HepG2 (cell line): ENCODE measurements around the gene RPS19. TPM values are rescaled to one million over a fixed set of nuclear protein-coding genes. Genes with fewer than 3 reads are reported as not detected.

ENCODE experiments used
- AGO1 ChIP-seq: fragments of 200-400 bp; formaldehyde crosslinking; IDR thresholded peaks from 2 replicates; pipeline ENCODE4 v1.6.1; 2017; ENCODE audit warnings: mild to moderate bottlenecking, low read depth, low read length, moderate library complexity; ENCODE audit not compliant: poor library complexity, severe bottlenecking
- BORCS8-MEF2B ChIP-seq: sonication (generic); formaldehyde crosslinking; IDR thresholded peaks from 2 replicates; pipeline ENCODE4 v1.8.0; 2022; ENCODE audit warnings: mild to moderate bottlenecking, missing genetic modification reagents
- CBFB ChIP-seq: sonication (generic); formaldehyde crosslinking; IDR thresholded peaks from 2 replicates; pipeline ENCODE4 v1.4.0; 2020; ENCODE audit warnings: missing genetic modification reagents
- CREB1 ChIP-seq, 2 experiments: fragments of 450-650 bp in 1 of 2; IDR thresholded peaks; 2 replicates each; pipeline ENCODE4 v1.6.1; 2016 to 2017; ENCODE audit warnings: control low read depth in 1 of 2, mild to moderate bottlenecking in 1 of 2, missing compliant biosample characterization in 1 of 2, missing genetic modification characterization in 1 of 2
- JUN ChIP-seq: sonication (generic); formaldehyde crosslinking; IDR thresholded peaks from 2 replicates; pipeline ENCODE4 v1.4.0; 2020; ENCODE audit warnings: mild to moderate bottlenecking, missing genetic modification reagents
- KDM3A ChIP-seq: IDR thresholded peaks from 2 replicates; pipeline ENCODE4 v1.6.1; 2018; ENCODE audit warnings: low read depth, missing compliant biosample characterization
- MIER3 ChIP-seq: IDR thresholded peaks from 2 replicates; pipeline ENCODE4 v1.6.1; 2016; ENCODE audit warnings: missing compliant biosample characterization, borderline replicate concordance
- NBN ChIP-seq: fragments of 450-650 bp; conservative IDR thresholded peaks from 2 replicates; pipeline ENCODE4 v1.6.1; 2017
- RARG ChIP-seq: sonication (generic); formaldehyde crosslinking; IDR thresholded peaks from 2 replicates; pipeline ENCODE4 v1.4.0; 2020; ENCODE audit warnings: low read depth, mild to moderate bottlenecking, missing genetic modification reagents
- RFXAP ChIP-seq: sonication (generic); formaldehyde crosslinking; IDR thresholded peaks from 2 replicates; pipeline ENCODE4 v1.4.0; 2020; ENCODE audit warnings: missing genetic modification reagents, borderline replicate concordance
- SMAD9 ChIP-seq: sonication (generic); formaldehyde crosslinking; IDR thresholded peaks from 2 replicates; pipeline ENCODE4 v1.5.1; 2020; ENCODE audit warnings: mild to moderate bottlenecking, missing genetic modification reagents
- SOX5 ChIP-seq: IDR thresholded peaks from 2 replicates; pipeline ENCODE4 v1.6.1; 2016; ENCODE audit warnings: borderline replicate concordance
- ZKSCAN8 ChIP-seq: IDR thresholded peaks from 2 replicates; pipeline ENCODE4 v1.6.1; 2016; ENCODE audit warnings: borderline replicate concordance, missing genetic modification reagents, missing compliant biosample characterization
- ZNF343 ChIP-seq: sonication (generic); formaldehyde crosslinking; IDR thresholded peaks from 2 replicates; pipeline ENCODE4 v1.4.0; 2020; ENCODE audit warnings: mild to moderate bottlenecking, missing genetic modification reagents
- ZNF430 ChIP-seq: sonication (generic); formaldehyde crosslinking; IDR thresholded peaks from 2 replicates; pipeline ENCODE4 v1.9.0; 2021; ENCODE audit warnings: mild to moderate bottlenecking, missing genetic modification reagents
- ZNF44 ChIP-seq: sonication (generic); formaldehyde crosslinking; IDR thresholded peaks from 2 replicates; pipeline ENCODE4 v1.5.1; 2020; ENCODE audit warnings: mild to moderate bottlenecking, missing genetic modification reagents
- ZNF547 ChIP-seq: sonication (generic); formaldehyde crosslinking; IDR thresholded peaks from 2 replicates; pipeline ENCODE4 v1.5.1; 2020; ENCODE audit warnings: mild to moderate bottlenecking, missing genetic modification reagents
- ZNF598 ChIP-seq: sonication (generic); formaldehyde crosslinking; IDR thresholded peaks from 2 replicates; pipeline ENCODE4 v1.5.1; 2020; ENCODE audit warnings: mild to moderate bottlenecking, missing genetic modification reagents, borderline replicate concordance
- ZNF614 ChIP-seq: IDR thresholded peaks from 2 replicates; pipeline ENCODE4 v1.6.1; 2018; ENCODE audit warnings: missing biosample characterization, missing genetic modification reagents, inconsistent platforms, borderline replicate concordance
- ZSCAN9 ChIP-seq: IDR thresholded peaks from 2 replicates; pipeline ENCODE4 v1.6.1; 2016; ENCODE audit warnings: borderline replicate concordance
- polyA plus RNA-seq, 8 experiments: library from polyadenylated mRNA; depleted of rRNA in 3 of 8; stranded (reverse) in 7 of 8; unstranded in 1 of 8; fragments of >200 nt; fragmentation: Illumina TruSeq in 4 of 8; extraction: Trizol in 4 of 8; gene quantifications; 2 replicates each; pipeline versions ENCODE4 v1.2.1 to v1.2.3, GENCODE V29; 2011 to 2016; ENCODE audit warnings: low read depth in 4 of 8, missing spikeins in 1 of 8, mixed read lengths in 1 of 8; ENCODE audit not compliant: insufficient read depth in 1 of 8
- total RNA-seq, 5 experiments: library from RNA; depleted of rRNA; stranded (reverse); fragments of >200 nt; fragmentation: Illumina TruSeq; extraction: Trizol; gene quantifications; 2 replicates each; pipeline ENCODE4 v1.2.3, GENCODE V29; 2016; ENCODE audit warnings: low read depth in 1 of 5
- TF ChIP-seq, protein P1 (sequence below): sonication (generic); formaldehyde crosslinking; IDR thresholded peaks from 2 replicates; pipeline ENCODE4 v1.4.0; 2020; ENCODE audit warnings: missing genetic modification reagents
- TF ChIP-seq, protein P2 (sequence below): sonication (generic); formaldehyde crosslinking; IDR thresholded peaks from 2 replicates; pipeline ENCODE4 v1.8.0; 2022; ENCODE audit warnings: mild to moderate bottlenecking, missing genetic modification reagents, borderline replicate concordance
- TF ChIP-seq, protein P3 (sequence below): sonication (generic); formaldehyde crosslinking; IDR thresholded peaks from 2 replicates; pipeline ENCODE4 v1.4.0; 2020; ENCODE audit warnings: missing genetic modification reagents, borderline replicate concordance

Gene RPS19
- total and polyA plus RNA-seq, 2 of the 13 experiments (the other 11 are each of a cell fraction or from before 2014, with no cell fraction given): 1,983 to 4,758 TPM

DNA sequence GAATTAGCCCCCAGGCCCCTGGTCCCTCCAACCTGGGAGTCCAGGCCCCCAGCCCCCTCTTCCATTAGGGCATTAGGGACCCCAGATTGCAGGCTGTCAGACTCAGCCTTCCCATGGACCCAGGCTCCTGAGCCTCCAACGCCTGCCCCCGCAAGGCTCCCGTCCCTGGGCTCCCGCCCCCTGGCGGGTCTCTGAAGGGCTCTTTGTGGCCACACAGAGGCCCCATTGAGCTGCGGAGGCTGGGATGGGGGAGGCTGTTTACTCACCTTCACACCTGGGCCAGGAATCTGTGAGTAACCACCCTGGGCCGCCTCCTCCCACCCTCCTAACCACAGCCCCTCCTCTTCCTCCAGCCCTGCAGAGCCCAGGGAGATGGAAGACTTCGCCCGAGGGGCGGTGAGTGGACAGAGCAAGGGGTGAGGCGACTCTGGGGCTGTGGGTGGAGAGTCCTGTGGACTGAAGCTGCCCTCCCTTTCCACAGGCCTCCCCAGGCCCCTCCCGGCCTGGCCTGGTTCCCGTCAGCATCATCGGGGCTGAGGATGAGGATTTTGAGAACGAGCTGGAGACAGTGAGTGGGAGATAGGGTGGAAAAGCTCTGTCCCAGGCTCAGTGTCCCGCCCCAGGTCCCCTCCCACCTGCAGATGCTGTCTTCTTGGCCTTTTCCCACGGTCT is 27.8 kb downstream of the RPS19 start (continued):
- TF ChIP-seq, protein P1, sequence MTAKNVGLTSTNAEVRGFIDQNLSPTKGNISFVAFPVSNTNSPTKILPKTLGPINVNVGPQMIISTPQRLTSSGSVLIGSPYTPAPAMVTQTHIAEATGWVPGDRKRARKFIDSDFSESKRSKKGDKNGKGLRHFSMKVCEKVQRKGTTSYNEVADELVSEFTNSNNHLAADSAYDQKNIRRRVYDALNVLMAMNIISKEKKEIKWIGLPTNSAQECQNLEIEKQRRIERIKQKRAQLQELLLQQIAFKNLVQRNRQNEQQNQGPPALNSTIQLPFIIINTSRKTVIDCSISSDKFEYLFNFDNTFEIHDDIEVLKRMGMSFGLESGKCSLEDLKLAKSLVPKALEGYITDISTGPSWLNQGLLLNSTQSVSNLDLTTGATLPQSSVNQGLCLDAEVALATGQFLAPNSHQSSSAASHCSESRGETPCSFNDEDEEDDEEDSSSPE (CRISPR knock-in tag): 0 out of 2 replicates have a peak, but pooled peaks have one; percentile 37
- TF ChIP-seq JUN (CRISPR knock-in tag): peak; percentile 76
- peak; percentile 75; the same call in 1 of the 2 replicates for TF ChIP-seq ZNF343 (CRISPR knock-in tag)
- TF ChIP-seq MIER3 (CRISPR knock-in tag): peak; percentile 72; the same call in 1 of the 2 replicates
- TF ChIP-seq, protein P2, sequence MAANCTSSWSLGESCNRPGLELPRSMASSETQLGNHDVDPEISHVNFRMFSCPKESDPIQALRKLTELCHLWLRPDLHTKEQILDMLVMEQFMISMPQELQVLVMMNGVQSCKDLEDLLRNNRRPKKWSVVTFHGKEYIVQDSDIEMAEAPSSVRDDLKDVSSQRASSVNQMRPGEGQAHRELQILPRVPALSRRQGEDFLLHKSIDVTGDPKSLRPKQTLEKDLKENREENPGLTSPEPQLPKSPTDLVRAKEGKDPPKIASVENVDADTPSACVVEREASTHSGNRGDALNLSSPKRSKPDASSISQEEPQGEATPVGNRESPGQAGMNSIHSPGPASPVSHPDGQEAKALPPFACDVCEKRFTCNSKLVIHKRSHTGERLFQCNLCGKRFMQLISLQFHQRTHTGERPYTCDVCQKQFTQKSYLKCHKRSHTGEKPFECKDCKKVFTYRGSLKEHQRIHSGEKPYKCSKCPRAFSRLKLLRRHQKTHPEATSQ (CRISPR knock-in tag): no peak
- TF ChIP-seq ZNF547 (CRISPR knock-in tag): peak; percentile 66; the same call in 1 of the 2 replicates
- TF ChIP-seq ZNF44 (CRISPR knock-in tag): no peak
- TF ChIP-seq ZNF430: peak; percentile 78; the same call in 1 of the 2 replicates
- no peak; the same call in 1 of the 2 replicates for TF ChIP-seq ZSCAN9 (CRISPR knock-in tag)
- TF ChIP-seq AGO1: peak; percentile 86
- TF ChIP-seq SMAD9 (CRISPR knock-in tag): 0 out of 2 replicates have a peak, but pooled peaks have one; percentile 53
- TF ChIP-seq ZKSCAN8 (CRISPR knock-in tag): peak; percentile 62; the same call in 1 of the 2 replicates
- peak; percentile 98 for TF ChIP-seq CBFB (CRISPR knock-in tag)
- TF ChIP-seq BORCS8-MEF2B (CRISPR knock-in tag): peak; percentile 70; the same call in 1 of the 2 replicates
- TF ChIP-seq SOX5 (CRISPR knock-in tag): peak; percentile 70; the same call in 1 of the 2 replicates
- no peak for TF ChIP-seq RARG (CRISPR knock-in tag)
- no peak for TF ChIP-seq ZNF598 (CRISPR knock-in tag)
- no peak for TF ChIP-seq CREB1 (IDR thresholded peaks at IDR 0.05)
- TF ChIP-seq CREB1 (CRISPR knock-in tag; IDR thresholded peaks at IDR 0.05): peak; percentile 53; the same call in 1 of the 2 replicates
- TF ChIP-seq RFXAP (CRISPR knock-in tag): peak; percentile 61; the same call in 1 of the 2 replicates
- TF ChIP-seq, protein P3, sequence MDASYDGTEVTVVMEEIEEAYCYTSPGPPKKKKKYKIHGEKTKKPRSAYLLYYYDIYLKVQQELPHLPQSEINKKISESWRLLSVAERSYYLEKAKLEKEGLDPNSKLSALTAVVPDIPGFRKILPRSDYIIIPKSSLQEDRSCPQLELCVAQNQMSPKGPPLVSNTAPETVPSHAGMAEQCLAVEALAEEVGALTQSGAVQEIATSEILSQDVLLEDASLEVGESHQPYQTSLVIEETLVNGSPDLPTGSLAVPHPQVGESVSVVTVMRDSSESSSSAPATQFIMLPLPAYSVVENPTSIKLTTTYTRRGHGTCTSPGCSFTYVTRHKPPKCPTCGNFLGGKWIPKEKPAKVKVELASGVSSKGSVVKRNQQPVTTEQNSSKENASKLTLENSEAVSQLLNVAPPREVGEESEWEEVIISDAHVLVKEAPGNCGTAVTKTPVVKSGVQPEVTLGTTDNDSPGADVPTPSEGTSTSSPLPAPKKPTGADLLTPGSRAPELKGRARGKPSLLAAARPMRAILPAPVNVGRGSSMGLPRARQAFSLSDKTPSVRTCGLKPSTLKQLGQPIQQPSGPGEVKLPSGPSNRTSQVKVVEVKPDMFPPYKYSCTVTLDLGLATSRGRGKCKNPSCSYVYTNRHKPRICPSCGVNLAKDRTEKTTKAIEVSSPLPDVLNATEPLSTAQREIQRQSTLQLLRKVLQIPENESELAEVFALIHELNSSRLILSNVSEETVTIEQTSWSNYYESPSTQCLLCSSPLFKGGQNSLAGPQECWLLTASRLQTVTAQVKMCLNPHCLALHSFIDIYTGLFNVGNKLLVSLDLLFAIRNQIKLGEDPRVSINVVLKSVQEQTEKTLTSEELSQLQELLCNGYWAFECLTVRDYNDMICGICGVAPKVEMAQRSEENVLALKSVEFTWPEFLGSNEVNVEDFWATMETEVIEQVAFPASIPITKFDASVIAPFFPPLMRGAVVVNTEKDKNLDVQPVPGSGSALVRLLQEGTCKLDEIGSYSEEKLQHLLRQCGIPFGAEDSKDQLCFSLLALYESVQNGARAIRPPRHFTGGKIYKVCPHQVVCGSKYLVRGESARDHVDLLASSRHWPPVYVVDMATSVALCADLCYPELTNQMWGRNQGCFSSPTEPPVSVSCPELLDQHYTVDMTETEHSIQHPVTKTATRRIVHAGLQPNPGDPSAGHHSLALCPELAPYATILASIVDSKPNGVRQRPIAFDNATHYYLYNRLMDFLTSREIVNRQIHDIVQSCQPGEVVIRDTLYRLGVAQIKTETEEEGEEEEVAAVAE: no peak
- peak; percentile 46; the same call in 1 of the 2 replicates for TF ChIP-seq KDM3A (CRISPR knock-in tag)
- TF ChIP-seq ZNF614: peak; percentile 72
- TF ChIP-seq NBN: no peak
